Activated T-cell treated with anti-CD3 and anti-CD28 coated beads, Interleukin-2, amount 50 U/mL, for 72 hours (primary cell): ENCODE measurements around the gene SCTR. TPM values are rescaled to one million over a fixed set of nuclear protein-coding genes. Genes with fewer than 3 reads are reported as not detected.

Source experiments
- ATAC-seq, 2 donors: fragments of 150-1000 bp; cut with Tn5 transposase; replicated peaks in 1 of 2; 2 replicates each; pipeline ENCODE4 v1.10.0; 2021; ENCODE audit warnings: moderate library complexity in 2 of 2, mild to moderate bottlenecking in 1 of 2
- DNase-seq, 2 donors: peaks; one replicate each; pipeline ENCODE4 v3.0.0; 2021 to 2022; ENCODE audit warnings: mixed read lengths in 1 of 2
- H3K27ac Mint-ChIP-seq: one replicate; pipeline ENCODE4 v1.8.0; 2022; ENCODE audit warnings: mild to moderate bottlenecking, moderate library complexity, mixed read lengths
- H3K27me3 Mint-ChIP-seq: one replicate; pipeline ENCODE4 v1.8.0; 2022; ENCODE audit warnings: low read depth, mixed read lengths
- H3K36me3 Mint-ChIP-seq, 2 donors: one replicate each; pipeline ENCODE4 v1.8.0; 2022; ENCODE audit warnings: mixed read lengths in 2 of 2, mild to moderate bottlenecking in 1 of 2; ENCODE audit not compliant: insufficient read depth in 2 of 2
- H3K4me1 Mint-ChIP-seq: one replicate; pipeline ENCODE4 v1.8.0; 2022; ENCODE audit warnings: low read depth, mixed read lengths
- H3K4me3 Mint-ChIP-seq, 2 donors: one replicate each; pipeline ENCODE4 v1.8.0; 2022; ENCODE audit warnings: mild to moderate bottlenecking in 2 of 2, mixed read lengths in 2 of 2, moderate library complexity in 2 of 2
- H3K9me3 Mint-ChIP-seq, 2 donors: one replicate each; pipeline ENCODE4 v1.8.0; 2022; ENCODE audit warnings: mixed read lengths in 2 of 2
- total RNA-seq, 2 donors: library from RNA; stranded (reverse); gene quantifications; one replicate each; pipeline ENCODE4 v1.2.3, GENCODE V29; 2022

The SCTR gene
- total RNA-seq, 2 donors from 2014 or later, result not detected

DNA sequence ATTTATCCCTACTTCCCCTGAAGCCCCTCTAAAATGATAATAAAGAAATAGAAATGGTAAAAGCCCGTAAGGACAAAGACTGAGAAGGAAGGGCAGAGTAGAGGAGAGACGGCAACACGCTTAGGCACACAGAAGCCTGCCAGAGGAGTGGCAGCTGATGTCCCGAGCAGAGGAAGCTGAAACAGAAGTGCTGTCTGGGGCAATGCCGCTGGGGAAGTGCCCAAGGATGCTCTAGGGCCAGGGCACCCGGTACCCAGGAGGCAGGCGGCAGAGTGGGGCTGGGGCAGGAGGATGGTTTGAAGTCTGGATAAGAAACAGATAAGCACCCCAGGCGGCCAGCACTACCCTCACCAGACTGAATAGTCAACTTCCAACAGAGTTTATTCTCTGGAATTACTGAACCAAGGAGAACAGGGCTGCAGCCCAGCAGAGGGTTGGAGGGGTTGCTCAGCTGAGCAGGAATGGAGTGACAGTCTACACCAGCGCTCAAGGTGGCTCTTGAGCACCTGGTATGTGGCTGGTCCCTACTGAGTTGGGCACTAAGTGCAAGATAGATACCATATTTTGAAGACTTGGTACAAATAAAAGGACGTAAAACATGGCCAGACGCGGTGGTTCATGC is 70.2 kb downstream of the SCTR start:
- peaks cover 32% of the 10 kb centered on the region for H3K27me3 Mint-ChIP-seq
- H3K36me3 Mint-ChIP-seq, result peaks cover 0 to 3% of the 10 kb centered on the region in 2 donors
- no peak overlapping the region for H3K27ac Mint-ChIP-seq
- H3K4me3 Mint-ChIP-seq, result no peak overlapping the region
- no peak for ATAC-seq
- peaks cover 4% of the 10 kb centered on the region for H3K4me1 Mint-ChIP-seq
- H3K9me3 Mint-ChIP-seq, result no peaks in the 10 kb centered on the region
- no peak for DNase-seq

DNA sequence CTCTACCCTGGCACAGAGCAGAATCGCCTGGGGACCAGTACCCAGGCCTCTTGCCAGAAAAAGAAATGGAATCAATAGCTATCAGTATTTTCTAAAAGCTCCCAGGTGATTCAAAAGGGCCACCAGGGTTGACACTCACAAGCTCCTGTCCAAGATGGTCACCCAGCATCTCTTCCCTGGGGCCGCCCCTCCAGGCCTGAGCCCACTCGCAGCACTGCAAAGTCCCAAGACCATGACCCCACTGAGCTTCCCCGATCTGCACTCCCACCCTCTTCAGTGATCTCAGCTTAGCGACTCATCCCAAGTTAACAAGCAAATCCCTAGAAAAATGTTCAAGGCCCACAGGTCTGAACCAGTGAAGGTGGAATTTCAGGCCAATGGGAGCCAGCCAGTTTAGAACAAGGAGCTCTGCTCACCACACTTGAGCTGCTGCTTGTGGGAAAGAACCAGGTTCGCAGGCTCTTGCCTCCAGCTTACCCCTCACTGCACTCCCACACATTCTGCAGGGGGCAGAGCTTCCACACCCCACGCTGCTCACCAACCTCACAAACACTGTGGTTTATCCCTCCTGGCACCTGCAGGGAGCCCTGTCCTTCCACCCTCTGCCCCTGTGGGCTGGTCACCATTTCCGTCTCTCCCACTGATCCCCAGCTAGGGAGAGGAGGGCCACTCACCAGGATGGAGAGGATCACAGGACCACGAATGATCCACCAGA is 72.8 kb downstream of the SCTR start:
- H3K27me3 Mint-ChIP-seq, result peaks cover 35% of the 10 kb centered on the region
- no peak overlapping the region for H3K4me3 Mint-ChIP-seq
- H3K27ac Mint-ChIP-seq, result no peak overlapping the region
- H3K4me1 Mint-ChIP-seq, result peaks cover 9% of the 10 kb centered on the region
- no peaks in the 10 kb centered on the region for H3K9me3 Mint-ChIP-seq
- H3K36me3 Mint-ChIP-seq, result peaks cover 0 to 3% of the 10 kb centered on the region in 2 donors
- ATAC-seq (no peak), DNase-seq (no peak)

DNA sequence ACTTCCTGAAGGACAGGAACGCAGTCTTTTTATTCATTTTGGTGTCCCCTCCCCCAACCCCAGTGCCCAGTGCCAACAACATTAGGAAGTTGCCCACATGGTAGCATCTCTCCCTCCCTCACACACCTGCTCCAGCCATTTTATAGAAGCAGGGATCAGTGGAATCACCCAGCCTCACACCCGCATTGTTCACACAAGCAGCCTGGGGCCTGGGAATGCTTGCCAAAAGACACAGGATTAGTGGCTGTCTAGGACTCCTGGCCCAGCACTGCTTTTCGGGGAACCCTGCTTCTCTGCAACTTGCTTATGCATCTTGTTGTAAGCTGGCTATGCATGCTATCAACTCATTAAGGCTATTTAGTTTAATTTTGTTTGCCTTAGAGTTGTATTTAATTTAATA is 74.8 kb downstream of the SCTR start:
- DNase-seq, result no peak
- Mint-ChIP-seq H3K4me1 (peaks cover 5% of the 10 kb centered on the region), H3K27me3 (peaks cover 26% of the 10 kb centered on the region), H3K4me3 (no peak overlapping the region), H3K9me3 (no peaks in the 10 kb centered on the region), H3K36me3 (no peaks in the 10 kb centered on the region), H3K27ac (no peak overlapping the region)
- no peak for ATAC-seq

DNA sequence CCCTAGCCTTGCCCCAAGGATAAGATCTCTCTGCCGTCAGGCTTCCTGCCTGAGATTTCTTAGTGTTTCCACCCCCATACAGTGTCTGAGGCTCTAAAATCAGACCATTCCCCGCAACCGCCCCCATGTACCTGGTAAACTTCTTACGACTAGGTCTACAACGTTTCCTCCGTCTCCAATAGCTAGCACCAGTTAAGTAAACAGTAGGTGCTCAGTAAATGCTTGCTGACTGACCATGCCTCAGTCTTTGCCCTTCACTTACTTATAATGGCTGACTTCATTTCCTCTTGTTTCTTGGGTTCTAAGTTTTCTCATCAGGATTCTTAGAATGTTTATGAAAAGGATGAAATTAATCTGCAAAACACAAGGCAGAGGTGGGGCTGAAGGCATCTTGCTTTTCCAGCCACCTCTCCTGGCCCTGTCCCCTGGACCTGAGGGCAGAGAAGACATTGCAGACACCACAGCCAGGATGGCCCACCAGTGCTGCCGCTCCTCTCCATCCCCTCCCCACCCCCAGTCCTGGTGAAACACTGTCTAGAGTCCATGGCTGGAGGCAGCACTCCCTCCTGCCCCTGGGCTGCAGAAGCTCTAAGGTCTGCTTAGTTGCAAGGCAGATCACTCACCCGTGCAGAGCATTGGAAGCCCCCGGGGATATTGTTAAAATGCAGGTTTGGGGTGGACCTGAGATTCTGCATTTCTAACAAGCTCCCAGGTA is 75.7 kb downstream of the SCTR start:
- peaks cover 5% of the 10 kb centered on the region for H3K4me1 Mint-ChIP-seq
- no peak overlapping the region for H3K27ac Mint-ChIP-seq
- peaks cover 26% of the 10 kb centered on the region for H3K27me3 Mint-ChIP-seq
- H3K4me3 Mint-ChIP-seq, result peak overlapping the region in 1 of 2 donors; percentile 47
- DNase-seq, result no peak
- H3K9me3 Mint-ChIP-seq, result no peaks in the 10 kb centered on the region
- H3K36me3 Mint-ChIP-seq, result no peaks in the 10 kb centered on the region
- no peak for ATAC-seq

DNA sequence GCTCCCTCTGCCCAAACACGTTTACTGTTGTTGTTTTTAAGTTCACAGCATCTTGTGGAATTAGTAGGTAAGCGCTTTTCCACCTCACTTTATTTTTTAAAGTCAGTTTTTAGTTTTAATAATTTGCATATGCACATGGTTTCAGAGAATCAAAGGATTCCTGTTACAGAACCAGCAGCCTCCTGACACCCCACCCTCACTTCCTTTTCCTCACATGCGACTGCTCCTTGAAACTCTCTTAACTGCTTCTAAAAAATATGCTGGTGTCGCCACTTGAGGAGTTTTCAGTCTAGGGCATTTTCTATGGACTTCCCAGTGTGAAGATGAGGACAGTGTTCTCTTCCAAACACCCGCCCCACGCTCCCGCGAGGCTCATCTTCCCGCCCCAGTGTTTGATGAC is 78.2 kb downstream of the SCTR start:
- Mint-ChIP-seq H3K4me1 (peaks cover 5% of the 10 kb centered on the region), H3K4me3 (no peak overlapping the region), H3K27me3 (peaks cover 9% of the 10 kb centered on the region), H3K36me3 (no peaks in the 10 kb centered on the region), H3K9me3 (no peaks in the 10 kb centered on the region), H3K27ac (no peak overlapping the region)
- no peak for ATAC-seq
- DNase-seq, result no peak

DNA sequence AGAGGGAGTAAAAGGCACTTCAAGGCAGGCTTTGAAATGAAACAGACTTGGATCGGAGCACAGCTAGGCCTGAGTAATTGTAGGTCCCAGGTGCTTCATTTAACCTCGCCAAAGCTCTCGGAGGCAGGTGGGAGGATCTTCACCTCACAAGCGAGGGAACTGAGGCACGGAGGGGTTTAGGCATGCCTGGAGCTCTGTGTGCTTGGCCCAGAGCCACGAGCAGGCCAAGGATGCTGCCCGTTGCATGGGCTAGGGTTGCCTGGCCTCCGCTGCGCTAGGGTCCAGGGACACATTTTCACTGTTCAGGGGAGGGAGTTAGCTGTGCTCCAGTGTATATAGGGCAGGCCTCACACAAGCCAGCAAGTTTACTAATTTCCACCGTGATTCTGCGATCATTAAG is 81.4 kb downstream of the SCTR start:
- Mint-ChIP-seq H3K4me1 (no peaks in the 10 kb centered on the region), H3K27ac (no peak overlapping the region), H3K36me3 (no peaks in the 10 kb centered on the region), H3K9me3 (no peaks in the 10 kb centered on the region), H3K27me3 (peaks cover 9% of the 10 kb centered on the region), H3K4me3 (no peak overlapping the region)
- ATAC-seq (no peak), DNase-seq (no peak)

DNA sequence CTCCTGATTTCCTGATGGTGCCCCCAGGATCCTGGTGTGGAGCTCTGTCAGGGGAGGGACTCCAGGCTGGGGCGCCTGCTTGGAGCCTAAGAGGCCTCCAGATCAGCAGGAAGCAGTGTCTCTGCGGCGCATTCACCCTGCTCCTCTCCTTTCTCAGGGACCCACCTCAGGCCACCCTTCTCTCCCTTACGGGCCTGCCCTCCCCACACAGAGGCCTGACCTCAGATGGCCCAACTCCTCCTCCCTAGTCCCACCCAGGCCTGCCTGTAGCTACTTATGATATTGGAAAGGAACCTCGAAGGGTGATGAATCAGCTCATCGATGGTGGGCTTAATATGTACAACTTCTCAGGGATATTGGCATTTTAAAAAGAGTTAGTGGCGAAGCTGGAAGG is 82.1 kb downstream of the SCTR start:
- Mint-ChIP-seq H3K4me3 (no peak overlapping the region), H3K27ac (no peak overlapping the region), H3K27me3 (peaks cover 10% of the 10 kb centered on the region), H3K36me3 (no peaks in the 10 kb centered on the region), H3K4me1 (no peaks in the 10 kb centered on the region), H3K9me3 (no peaks in the 10 kb centered on the region)
- DNase-seq, result no peak
- ATAC-seq, result no peak

GRCh38 chr2:119441376-119442225 is 82.7 kb downstream of the SCTR start:
- DNase-seq (no peak), ATAC-seq (no peak)
- Mint-ChIP-seq H3K4me1 (no peaks in the 10 kb centered on the region), H3K36me3 (no peaks in the 10 kb centered on the region), H3K4me3 (no peak overlapping the region), H3K9me3 (no peaks in the 10 kb centered on the region), H3K27me3 (peaks cover 10% of the 10 kb centered on the region), H3K27ac (no peak overlapping the region)

- ATAC-seq, result no peak
- Mint-ChIP-seq H3K27me3 (peaks cover 15% of the 10 kb centered on the region), H3K36me3 (no peaks in the 10 kb centered on the region), H3K9me3 (no peaks in the 10 kb centered on the region), H3K4me3 (no peak overlapping the region), H3K4me1 (no peaks in the 10 kb centered on the region), H3K27ac (no peak overlapping the region)
- DNase-seq, result no peak
Measured at GRCh38 chr2:119440873-119441272, 83.4 kb downstream of the SCTR start.

GRCh38 chr2:119440501-119440870 is 83.8 kb downstream of the SCTR start:
- peaks cover 19% of the 10 kb centered on the region for H3K27me3 Mint-ChIP-seq
- H3K4me1 Mint-ChIP-seq, result no peaks in the 10 kb centered on the region
- DNase-seq (no peak), ATAC-seq (no peak)
- H3K4me3 Mint-ChIP-seq, result no peak overlapping the region
- no peaks in the 10 kb centered on the region for H3K9me3 Mint-ChIP-seq
- no peaks in the 10 kb centered on the region for H3K36me3 Mint-ChIP-seq
- no peak overlapping the region for H3K27ac Mint-ChIP-seq

GRCh38 chr2:119439574-119440500 is 84.4 kb downstream of the SCTR start:
- Mint-ChIP-seq H3K4me3 (no peak overlapping the region), H3K9me3 (no peaks in the 10 kb centered on the region), H3K4me1 (no peaks in the 10 kb centered on the region), H3K27ac (no peak overlapping the region), H3K27me3 (peaks cover 22% of the 10 kb centered on the region), H3K36me3 (no peaks in the 10 kb centered on the region)
- ATAC-seq (no peak), DNase-seq (no peak)

GRCh38 chr2:119438726-119439284 is 85.5 kb downstream of the SCTR start:
- Mint-ChIP-seq H3K27ac (no peak overlapping the region), H3K9me3 (no peaks in the 10 kb centered on the region), H3K27me3 (peaks cover 28% of the 10 kb centered on the region), H3K4me1 (no peaks in the 10 kb centered on the region), H3K4me3 (no peak overlapping the region), H3K36me3 (no peaks in the 10 kb centered on the region)
- DNase-seq, result no peak
- no peak for ATAC-seq
